GM19351 (cell line): Measurements from ENCODE around the gene PGD.
A peak's percentile ranks its signal among the peaks of the same experiment; 100 is the strongest.
"Not testable (repeated sequence)": the region's sequence is repeated elsewhere in the genome, so short reads cannot be mapped to it uniquely, and the experiment has no call there.

Source experiments
- ATAC-seq: cut with Tn5 transposase; IDR thresholded peaks from one replicate; pipeline ENCODE4 v1.9.1; 2021; ENCODE audit warnings: mild to moderate bottlenecking, moderate library complexity; ENCODE audit not compliant: unreplicated experiment

PGD gene

DNA sequence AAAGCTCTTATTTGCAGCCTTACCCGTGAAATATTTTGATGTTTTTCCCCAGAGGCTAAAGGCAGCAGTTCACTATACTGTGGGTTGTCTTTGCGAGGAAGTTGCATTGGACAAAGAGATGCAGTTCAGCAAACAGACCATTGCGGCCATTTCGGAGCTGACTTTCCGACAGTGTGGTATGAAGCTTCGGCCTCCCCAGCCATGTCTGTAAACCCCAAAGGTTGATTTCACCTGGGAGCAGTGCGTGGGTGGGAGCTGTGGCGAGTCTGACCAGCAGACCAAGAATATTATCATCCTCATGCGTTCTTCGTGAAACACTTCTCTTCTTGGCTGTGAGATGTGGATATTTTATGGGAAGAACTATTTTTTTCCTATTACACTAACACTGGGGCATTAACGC lies 34.9 kb downstream of the PGD start:
- no peak for ATAC-seq

- no peak for ATAC-seq
Measured at GRCh38 chr1:10434590-10434989, 35.7 kb downstream of the PGD start.

DNA sequence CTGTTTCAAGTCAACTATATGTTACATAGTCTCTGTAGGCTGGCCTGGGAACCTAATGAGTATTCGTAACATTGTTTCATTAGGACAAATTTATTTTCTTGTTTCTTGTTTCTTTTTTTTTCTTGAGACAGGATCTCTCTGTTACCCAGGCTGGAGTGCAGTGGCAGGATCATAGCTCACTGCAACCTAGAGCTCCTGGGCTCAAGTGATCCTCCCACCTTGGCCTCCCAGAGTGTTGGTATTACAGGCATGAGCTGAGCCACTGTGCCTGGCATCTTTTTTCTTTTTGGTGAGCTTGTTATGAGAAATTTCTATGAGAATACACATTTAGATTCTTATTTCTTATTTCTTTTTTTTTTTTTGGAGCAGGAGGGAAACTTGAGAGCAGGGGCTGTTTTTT lies 38.2 kb downstream of the PGD start:
- no peak for ATAC-seq

DNA sequence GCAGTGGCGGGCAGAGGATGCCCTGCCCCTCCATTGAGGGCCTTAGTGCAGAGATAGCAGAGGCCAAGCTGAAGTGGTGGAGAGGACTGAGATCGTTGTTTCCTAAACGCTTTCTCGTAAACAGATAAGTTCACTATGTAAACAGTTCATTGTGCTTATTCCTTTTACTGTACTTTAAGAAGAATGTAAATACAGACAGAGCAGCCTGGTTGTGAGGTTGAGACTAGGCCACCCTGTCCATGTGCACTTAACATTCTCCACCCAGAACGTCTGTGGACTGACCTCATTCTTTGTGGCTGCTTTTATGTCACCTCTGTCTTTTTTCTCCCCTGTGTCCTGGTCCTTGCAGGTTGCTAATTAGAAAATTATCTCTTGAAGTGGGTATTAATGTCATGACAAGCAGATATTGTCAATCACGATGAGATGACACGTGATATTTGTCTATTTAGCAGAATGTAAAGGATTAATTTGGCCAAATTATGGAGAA lies 39.9 kb downstream of the PGD start:
- ATAC-seq, result no peak

DNA sequence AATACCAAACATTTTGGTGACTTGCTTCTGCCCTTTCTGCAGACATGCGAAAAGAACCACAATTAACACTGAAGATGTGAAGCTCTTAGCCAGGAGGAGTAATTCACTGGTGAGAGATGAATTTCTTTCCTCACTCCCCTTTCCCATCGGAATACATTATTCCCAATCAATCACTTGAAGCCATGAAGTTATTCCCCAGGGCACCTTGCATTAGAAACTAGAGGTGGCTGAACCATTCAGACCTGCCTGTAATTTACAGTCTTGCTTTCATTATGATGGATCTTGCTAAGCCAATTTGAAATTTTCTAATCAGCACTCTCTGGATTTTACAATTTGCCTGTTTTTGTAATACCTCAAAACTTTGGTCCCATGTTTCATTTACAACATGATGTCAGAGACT lies 41.4 kb downstream of the PGD start:
- ATAC-seq, result no peak

- no peak for ATAC-seq
Measured at GRCh38 chr1:10440794-10441193, 41.9 kb downstream of the PGD start.

GRCh38 chr1:10444248-10444647 lies 45.4 kb downstream of the PGD start:
- no peak for ATAC-seq

DNA sequence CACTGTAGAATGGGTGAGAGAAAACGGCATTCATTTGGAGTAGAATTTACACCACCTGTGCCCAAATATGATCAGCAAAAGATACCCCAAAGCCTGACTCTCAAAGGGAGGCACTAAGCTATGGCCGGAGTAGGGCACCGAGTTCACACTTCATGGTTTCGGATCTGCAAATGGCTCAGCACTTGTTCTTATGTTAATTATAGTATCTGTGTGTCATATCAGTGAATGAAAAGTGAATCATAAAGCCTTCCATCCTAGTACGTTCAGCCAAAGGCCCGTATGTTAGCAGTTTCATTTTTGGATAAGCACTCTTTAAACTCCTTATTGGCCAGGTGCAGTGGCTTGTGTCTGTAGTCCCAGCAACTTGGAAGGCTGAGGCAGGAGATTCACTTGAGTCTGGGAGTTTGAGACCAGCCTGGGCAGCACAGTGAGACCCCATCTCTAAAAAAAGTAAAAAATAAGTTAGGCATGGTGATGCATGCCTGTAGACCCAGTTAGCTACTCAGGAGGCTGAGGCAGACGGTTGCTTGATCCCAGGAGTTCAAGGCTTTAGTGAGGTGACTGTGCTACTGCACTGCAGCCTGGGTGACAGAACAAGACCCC lies 46.0 kb downstream of the PGD start:
- ATAC-seq, result peak; percentile 43

GRCh38 chr1:10446790-10447422 lies 48.0 kb downstream of the PGD start:
- ATAC-seq, result no peak

- no peak for ATAC-seq
Measured at GRCh38 chr1:10449751-10450150, 50.9 kb downstream of the PGD start, which contains the start of gene CORT. CORT (plus strand) TSS chr1:10450031; CDS start chr1:10450224, 193 bp downstream.

GRCh38 chr1:10450156-10450814 lies 51.4 kb downstream of the PGD start:
- ATAC-seq, result no peak

- ATAC-seq, result no peak
Measured at GRCh38 chr1:10450836-10451235, 52.0 kb downstream of the PGD start.

DNA sequence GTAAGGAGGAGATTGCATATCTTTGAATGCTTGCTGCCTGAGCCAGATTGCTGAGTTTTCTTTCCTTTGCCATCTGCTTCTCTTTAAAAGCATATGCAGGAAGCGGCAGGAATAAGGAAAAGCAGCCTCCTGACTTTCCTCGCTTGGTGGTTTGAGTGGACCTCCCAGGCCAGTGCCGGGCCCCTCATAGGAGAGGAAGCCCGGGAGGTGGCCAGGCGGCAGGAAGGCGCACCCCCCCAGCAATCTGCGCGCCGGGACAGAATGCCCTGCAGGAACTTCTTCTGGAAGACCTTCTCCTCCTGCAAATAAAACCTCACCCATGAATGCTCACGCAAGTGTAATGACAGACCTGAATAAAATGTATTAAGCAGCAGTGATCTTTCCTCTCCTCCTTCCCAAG lies 52.4 kb downstream of the PGD start:
- ATAC-seq, result no peak

GRCh38 chr1:10456048-10456447 lies 57.2 kb downstream of the PGD start:
- ATAC-seq, result no peak

DNA sequence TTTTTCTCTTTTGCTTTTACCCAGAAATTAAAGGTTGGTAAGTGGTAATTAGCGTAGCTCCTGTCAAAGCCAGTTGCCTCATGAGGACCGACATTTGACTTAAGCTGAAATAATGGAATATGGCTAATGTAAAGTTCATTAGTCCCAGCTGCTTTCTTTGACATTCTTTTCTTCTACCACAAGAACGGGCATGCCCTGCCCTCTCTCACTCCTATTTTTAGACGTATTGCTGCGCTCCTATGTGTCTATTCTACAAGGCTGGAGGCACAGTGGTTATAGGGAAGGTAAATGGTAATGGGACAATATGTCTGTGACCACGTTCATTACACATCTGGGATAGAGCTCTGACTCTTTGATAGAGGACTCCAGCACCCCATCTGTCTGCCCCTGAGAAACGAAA lies 57.8 kb downstream of the PGD start:
- ATAC-seq, result no peak

- not testable (repeated sequence) for ATAC-seq
Measured at GRCh38 chr1:10457462-10457861, 58.6 kb downstream of the PGD start.

DNA sequence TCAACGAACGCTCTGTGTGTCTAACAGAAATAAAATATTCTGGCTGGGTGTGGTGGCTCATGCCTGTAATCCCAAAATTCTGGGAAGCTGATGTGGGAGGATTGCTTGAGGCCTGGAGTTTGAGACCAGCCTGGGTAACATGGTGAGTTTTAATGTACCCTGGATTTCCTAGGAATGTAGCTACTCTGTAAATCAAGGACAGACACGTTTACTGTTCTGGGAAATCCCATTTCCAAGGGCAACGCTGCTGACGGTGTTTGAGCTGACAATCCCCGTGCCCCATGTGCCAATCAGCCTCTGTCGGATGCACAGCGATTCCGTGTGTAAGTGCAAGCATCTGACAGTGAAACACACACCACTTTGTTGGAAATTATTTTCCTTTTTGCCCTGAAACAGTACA lies 59.0 kb downstream of the PGD start:
- ATAC-seq, result no peak

- no peak for ATAC-seq
Measured at GRCh38 chr1:10459184-10459583, 60.3 kb downstream of the PGD start.

DNA sequence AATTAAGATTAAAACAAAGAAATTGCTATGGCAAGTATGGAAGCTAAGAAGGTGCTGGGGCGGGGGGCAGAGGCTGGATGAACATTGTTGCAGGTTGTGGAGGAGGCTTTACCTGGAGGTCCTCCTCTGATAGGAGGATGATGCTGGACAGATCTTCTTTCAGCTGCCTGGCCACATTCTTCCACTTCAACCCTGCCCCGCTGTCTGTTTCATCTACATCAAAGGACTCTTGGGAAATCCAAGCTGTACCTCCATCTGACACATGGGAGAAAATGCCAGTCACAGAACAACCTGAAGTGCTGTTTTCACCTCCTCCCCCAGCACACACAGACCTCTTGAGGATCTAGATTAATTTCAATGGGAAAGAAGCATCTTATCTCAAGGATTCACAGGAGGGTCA lies 68.2 kb downstream of the PGD start:
- no peak for ATAC-seq

GRCh38 chr1:10470043-10470442 lies 71.2 kb downstream of the PGD start:
- no peak for ATAC-seq
